ENCODE results near the gene TMPRSS6. TPM values are rescaled to one million over a fixed set of nuclear protein-coding genes. Genes with fewer than 3 reads are reported as not detected.

The TMPRSS6 gene
- total RNA-seq, 1 donor from 2014 or later: not detected

GRCh38 chr22:37048133-37048532, 61.4 kb downstream of the TMPRSS6 start:
- H3K4me3 ChIP-seq (ENCODE audit: low read depth, low read length): no peak overlapping the region
- no peak for DNase-seq (ENCODE audit: low read depth)
- no peaks in the 10 kb centered on the region for H3K36me3 ChIP-seq (ENCODE audit: control insufficient read depth, insufficient read depth, low read length)
- no peak for TF ChIP-seq CTCF (IDR thresholded peaks at IDR 0.05; ENCODE audit: insufficient read depth, low read length, poor library complexity, severe bottlenecking)
- H3K27me3 ChIP-seq (ENCODE audit: control insufficient read depth, insufficient read depth, low read length): no peaks in the 10 kb centered on the region

DNA sequence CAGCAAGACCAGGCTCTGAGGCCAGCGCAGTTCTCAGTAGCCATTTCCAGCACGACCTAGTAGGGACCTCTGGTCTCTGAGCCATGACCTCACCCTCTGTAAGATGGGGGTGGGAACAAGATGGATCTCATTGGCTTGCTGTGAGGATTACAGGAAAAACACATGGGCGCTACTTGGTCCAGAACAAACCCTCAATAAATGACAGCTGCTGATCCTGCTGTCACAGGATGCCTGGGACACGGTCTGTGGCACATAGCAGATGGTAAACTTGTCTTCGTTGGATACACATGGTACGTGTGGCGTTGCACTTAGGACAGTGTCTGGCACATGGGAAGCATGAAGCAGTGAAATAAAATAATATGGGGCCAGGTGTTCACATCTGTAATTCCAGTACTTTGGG, 62.5 kb downstream of the TMPRSS6 start:
- no peak for TF ChIP-seq CTCF (IDR thresholded peaks at IDR 0.05; ENCODE audit: insufficient read depth, low read length, poor library complexity, severe bottlenecking)
- H3K36me3 ChIP-seq (ENCODE audit: control insufficient read depth, insufficient read depth, low read length): no peaks in the 10 kb centered on the region

GRCh38 chr22:37046589-37046988, 62.9 kb downstream of the TMPRSS6 start:
- no peaks in the 10 kb centered on the region for H3K27me3 ChIP-seq (ENCODE audit: control insufficient read depth, insufficient read depth, low read length)
- no peak overlapping the region for H3K4me3 ChIP-seq (ENCODE audit: low read depth, low read length)
- DNase-seq (ENCODE audit: low read depth): no peak
- no peak for TF ChIP-seq CTCF (IDR thresholded peaks at IDR 0.05; ENCODE audit: insufficient read depth, low read length, poor library complexity, severe bottlenecking)
- H3K36me3 ChIP-seq (ENCODE audit: control insufficient read depth, insufficient read depth, low read length): no peaks in the 10 kb centered on the region

More for the DNA sequence above, 62.5 kb downstream of the TMPRSS6 start:
- no peak for DNase-seq (ENCODE audit: low read depth)
- H3K4me3 ChIP-seq (ENCODE audit: low read depth, low read length): no peak overlapping the region
- H3K27me3 ChIP-seq (ENCODE audit: control insufficient read depth, insufficient read depth, low read length): no peaks in the 10 kb centered on the region

- no peaks in the 10 kb centered on the region for H3K36me3 ChIP-seq (ENCODE audit: control insufficient read depth, insufficient read depth, low read length)
- peak; percentile 59 for TF ChIP-seq CTCF (IDR thresholded peaks at IDR 0.05; ENCODE audit: insufficient read depth, low read length, poor library complexity, severe bottlenecking)
- no peaks in the 10 kb centered on the region for H3K27me3 ChIP-seq (ENCODE audit: control insufficient read depth, insufficient read depth, low read length)
- H3K4me3 ChIP-seq (ENCODE audit: low read depth, low read length): no peak overlapping the region
- DNase-seq (ENCODE audit: low read depth): no peak
Observed at GRCh38 chr22:37045958-37046357, 63.6 kb downstream of the TMPRSS6 start.

DNA sequence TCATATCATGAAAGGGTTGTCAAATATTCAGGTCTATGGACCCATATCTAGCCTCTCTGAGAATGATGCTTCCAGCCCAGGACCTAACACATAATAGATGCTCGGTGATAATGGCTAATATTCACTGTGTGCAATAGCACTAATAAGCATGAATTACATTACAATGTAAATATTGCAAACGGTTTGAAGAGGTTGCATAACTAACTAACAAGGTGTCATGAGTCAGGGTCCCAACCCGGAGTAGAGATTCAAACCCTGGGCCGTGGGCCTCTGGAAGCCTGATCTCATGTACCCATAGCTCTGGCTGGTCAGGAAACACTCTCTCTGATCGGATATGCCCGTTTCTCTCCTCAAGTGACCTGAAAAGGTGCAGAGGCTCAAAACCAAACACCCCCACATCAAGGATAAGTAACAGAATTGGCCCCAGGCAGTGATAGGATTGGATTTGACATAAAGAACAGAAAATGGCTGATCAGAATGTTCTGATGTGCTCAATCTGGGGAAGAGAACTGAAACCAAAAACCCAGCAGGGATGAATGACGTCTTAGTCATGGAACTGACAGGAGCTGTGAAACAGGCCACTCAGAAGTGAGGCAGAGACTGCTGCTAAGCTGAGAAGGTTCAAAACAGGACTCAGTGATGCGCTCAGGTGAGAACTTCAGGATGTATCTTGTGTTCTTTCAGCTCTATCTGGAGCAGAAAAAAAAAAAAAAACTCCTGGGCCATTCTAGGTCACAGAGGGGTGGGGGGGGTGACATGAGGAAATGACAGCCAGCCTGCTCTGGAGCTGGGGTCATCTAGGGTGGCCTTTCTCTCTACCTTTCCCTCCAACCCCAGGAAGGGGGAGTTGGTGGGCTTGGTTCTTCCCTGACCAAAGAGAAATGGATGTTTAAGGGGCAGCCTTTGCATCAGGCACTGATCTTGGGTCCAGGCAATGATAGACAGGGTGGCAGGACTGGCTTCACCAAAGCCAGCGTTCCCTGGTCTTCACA, 64.6 kb downstream of the TMPRSS6 start:
- Histone ChIP-seq H3K36me3 (ENCODE audit: control insufficient read depth, insufficient read depth, low read length) (no peaks in the 10 kb centered on the region), H3K4me3 (ENCODE audit: low read depth, low read length) (no peak overlapping the region), H3K27me3 (ENCODE audit: control insufficient read depth, insufficient read depth, low read length) (no peaks in the 10 kb centered on the region)
- no peak for DNase-seq (ENCODE audit: low read depth)
- no peak for TF ChIP-seq CTCF (IDR thresholded peaks at IDR 0.05; ENCODE audit: insufficient read depth, low read length, poor library complexity, severe bottlenecking)

Data from kidney epithelial cell (primary cell).